HL-60 (cell line): ENCODE results near the gene MDM2.

Source experiments
- CTCF ChIP-seq: IDR thresholded peaks from one replicate; pipeline ENCODE4 v1.5.1; 2011; ENCODE audit warnings: low read length, control low read depth, inconsistent platforms; ENCODE audit not compliant: insufficient read depth
- POLR2AphosphoS5 ChIP-seq: IDR thresholded peaks from 2 replicates; pipeline ENCODE4 v1.6.1; 2012; ENCODE audit warnings: low read depth
- REST ChIP-seq: IDR thresholded peaks from 2 replicates; pipeline ENCODE4 v1.6.1; 2012; ENCODE audit warnings: low read depth; ENCODE audit not compliant: insufficient replicate concordance

DNA sequence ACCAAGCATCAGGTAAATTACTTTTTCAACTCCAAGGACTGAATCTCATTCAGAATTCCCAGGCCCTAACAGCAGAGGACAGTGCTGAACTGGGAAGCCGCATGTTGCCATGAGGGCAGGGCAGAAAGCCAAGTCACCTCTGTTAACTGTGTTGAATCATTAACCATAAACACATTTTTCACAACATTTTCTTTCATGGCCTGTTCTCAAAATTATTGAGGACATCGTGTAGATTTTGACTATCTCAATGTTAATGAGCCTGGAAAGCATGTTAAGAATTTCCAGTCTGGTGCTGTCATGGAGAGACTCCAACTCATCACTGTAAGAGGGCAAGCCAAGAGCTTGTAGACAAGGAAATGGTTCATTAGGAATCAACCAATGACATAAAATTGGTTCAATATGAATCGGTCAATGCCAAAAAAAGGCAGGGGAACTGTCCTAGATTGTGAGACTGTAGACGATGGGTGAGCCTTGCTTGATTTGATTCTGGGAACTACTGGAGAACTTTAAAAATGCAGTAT is 91.3 kb downstream of the MDM2 start:
- TF ChIP-seq CTCF (no peak), POLR2AphosphoS5 (no peak), REST (no peak)
